GM18498 (cell line): ENCODE data around the gene CAMK1D.

ENCODE experiments used
- ATAC-seq: cut with Tn5 transposase; IDR thresholded peaks from one replicate; pipeline ENCODE4 v1.9.1; 2021; ENCODE audit warnings: mild to moderate bottlenecking, moderate library complexity; ENCODE audit not compliant: unreplicated experiment

The CAMK1D gene

DNA sequence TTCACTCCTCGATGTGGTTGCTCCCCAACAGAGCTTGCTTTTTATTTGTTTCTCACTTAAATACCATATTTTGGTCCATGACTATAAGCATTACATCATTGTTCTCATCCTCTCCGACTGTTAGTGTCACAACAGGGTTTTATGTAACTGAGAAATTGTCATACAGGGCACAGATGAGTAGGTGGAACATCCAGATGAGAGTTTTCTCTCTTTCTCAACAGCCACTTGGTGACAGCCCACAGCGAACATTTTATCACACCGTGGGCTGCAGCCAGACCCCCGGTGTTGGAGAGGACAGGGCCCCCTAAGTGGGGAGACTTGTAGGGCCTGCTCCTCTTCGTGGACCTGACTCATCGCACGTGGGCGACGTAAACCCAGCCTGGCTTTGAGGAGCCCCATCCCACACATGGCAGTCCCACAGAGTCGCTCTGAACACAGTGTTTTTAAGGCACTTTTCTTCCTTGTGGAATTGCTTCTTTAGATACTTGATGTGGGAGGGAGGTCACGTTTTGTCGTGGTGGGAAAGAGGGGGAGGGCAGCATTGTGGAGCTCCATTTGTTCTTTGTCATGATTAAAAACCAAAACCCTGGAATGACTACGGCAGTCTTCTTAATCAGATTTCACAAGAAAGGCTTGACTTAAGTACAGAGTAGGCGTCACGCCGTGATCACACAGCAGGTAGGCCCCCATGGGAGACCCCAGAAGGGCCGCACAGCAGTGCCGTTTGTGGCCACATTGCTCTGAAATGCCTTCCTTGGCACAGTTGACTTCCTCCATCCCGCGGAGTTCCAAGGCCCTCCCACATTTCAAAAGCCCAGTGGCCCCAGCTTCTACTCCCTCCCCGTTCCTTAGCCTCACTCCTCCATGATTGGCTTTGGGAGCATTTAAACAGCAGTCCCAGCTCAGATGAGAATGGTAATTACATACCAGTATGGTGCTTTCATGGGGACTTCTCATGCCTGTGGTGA lies 431.6 kb downstream of the CAMK1D start:
- no peak for ATAC-seq

DNA sequence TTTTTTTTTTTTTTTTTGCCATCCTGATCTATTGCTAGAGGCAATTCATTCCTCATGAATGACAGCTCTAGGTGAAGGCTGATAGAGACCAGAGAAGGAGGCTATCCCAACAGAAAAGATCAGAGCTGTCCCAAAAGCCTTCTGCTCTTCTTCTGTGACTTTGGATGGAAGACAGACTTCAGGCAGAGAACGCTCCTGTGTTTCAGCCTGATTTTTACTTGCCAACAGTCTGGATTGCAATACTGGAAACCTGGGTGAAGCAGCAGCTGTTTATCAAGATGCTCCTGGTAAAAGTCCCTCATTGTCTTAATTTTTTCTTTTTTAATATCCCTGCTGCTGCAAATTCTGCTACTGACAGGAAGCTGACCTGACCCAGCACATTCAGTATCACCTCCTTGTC lies 432.6 kb downstream of the CAMK1D start:
- no peak for ATAC-seq

DNA sequence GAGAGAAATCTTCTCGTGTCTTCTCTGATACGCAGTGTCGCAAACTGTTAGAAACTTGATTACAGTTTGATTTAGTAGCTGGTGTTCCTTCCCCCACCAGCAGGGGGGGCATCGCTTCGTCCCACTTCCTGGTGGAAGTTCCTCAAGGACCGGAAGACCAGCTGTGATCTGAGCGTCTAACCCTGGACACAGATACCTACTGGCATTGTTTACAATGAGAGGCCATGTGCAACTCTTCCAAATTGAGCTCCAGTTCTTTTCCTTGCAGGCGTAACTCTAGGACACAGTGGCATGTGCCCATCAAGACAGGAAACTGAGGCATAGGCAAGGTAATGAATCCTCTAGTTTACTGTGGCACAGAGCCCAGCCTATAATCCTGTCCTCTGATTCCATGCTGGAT lies 433.2 kb downstream of the CAMK1D start:
- no peak for ATAC-seq

DNA sequence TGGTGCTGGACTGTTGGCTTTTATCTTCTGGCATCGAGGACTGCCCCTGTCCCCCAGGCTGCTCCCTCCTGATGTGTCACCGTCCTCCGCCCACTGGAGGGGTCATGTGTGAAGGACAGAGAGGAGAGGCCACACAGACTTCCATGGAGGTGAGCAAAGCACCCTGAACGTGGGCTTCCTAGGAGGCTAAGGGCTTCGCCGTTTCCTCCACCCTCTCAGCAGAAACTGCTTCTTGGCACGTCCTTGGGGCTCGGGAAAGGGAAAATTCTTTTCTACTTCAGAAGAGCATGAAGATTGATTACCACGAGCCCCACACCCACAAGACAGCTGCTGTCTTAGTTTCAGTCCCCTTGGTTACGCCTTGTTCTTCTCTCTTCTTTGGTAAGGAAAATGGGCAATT lies 433.9 kb downstream of the CAMK1D start:
- no peak for ATAC-seq

DNA sequence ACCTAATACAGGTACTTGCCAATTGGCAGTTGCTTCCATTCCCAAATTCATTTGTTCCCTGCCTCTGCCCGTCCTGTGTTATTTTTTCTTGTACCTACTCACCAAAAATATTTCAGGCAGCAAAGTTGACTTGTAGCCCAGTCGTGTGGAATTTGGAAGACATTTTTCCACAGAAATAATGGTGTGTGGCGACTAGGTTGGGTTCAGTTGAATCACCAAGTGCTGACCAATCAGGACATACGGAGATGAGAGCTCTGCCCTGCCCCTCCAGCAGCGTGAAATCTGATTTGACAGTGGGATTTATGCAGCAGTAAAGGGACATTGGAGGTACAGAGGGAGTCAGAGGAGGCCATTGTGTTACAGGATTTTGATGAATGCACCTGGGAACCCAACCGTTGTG lies 435.3 kb downstream of the CAMK1D start:
- no peak for ATAC-seq

DNA sequence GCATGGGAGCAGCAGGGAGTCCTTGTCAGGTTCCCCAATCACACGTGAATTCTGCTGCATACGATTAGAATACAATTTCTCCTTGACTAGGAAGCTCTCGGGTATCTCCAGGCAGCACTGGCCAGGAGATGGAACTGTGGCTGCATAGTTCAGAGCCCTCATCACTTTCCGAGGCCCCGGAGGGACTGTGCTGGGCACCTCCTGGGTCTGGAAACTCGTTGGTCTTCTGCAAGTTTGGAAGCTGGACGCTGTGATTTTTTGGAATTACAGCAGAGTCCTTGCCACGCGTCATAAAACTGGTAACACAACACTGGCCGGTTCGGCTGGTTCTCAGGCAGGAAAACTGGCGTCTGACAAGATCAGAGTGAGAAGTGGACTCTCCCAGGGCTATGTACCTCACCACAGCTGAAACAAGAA lies 436.1 kb downstream of the CAMK1D start:
- ATAC-seq = no peak

DNA sequence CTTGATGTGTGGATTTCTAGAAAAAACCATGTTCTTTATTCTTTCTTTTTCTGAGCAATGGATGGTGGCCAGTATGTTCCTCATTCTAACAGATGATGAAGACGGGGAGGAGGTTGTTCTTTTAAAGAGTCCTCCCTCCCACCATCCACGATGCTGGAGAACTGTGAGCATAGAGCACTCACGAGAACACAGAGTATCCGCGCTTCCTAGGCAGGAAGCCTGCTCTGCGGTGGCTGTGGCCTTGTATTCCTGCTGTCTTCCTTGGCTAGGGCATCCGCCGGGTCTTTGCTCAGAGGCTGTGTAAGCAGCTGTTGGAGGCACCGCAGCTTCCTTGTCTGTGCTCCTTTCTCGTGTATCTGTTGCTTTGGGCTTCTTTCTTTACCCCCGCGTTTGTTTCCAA lies 437.9 kb downstream of the CAMK1D start:
- no peak for ATAC-seq

DNA sequence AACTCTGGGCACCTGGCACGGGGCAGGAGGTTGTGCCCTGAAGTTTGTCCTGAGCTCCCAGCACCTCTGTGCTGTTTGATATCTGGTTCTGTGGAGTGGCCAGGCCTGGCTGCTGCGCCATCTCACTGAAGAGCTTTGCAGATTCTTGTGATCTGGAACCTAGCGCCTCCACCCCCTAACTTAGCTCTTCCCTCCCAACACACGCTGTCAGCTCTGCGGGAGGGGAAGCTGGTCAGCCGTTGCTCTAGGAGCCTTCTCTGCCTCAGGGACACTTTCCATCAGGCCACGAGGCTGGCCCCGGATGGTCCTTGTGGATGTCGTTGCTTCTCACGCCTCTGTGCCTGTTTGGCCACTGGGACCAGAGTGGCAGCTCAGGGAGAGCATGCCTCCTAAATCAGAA lies 438.9 kb downstream of the CAMK1D start:
- no peak for ATAC-seq

DNA sequence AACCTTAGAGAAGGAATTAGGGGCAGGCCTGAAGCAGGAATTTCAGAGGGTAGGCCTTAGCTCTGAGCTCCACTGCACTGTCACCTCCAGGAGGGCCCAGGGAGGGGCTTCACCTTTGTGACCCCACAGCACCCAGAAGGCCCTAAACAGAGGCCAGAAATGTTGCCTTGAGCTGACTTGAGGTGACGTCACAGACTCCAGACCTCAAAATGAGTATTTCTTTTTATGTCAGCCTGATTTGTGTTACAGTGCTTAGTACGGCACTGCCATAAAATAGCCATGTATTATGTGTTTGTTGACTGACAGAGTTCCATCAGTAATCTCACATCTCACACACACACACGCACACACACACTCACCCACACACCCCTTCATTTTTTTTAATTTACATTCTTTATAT lies 440.9 kb downstream of the CAMK1D start:
- ATAC-seq = no peak

DNA sequence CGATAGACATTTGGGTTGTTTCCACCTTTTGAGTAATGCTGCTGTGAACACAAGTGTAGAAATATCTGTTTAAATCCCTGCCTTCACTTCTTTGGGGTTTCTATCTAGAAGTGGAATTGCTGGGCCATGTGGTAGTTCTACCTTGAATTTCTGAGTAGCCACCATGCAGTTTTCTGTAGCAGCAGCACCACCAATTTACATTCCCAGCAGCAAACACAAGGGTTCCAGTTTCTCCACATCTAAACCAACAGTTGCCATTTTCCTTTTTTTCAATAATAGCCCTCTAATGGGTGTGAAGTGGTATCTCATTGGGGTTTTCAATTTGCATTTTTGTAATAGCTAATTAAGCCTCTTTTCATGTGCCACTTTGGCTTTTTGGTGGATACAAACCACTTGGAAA lies 442.4 kb downstream of the CAMK1D start:
- no peak for ATAC-seq

DNA sequence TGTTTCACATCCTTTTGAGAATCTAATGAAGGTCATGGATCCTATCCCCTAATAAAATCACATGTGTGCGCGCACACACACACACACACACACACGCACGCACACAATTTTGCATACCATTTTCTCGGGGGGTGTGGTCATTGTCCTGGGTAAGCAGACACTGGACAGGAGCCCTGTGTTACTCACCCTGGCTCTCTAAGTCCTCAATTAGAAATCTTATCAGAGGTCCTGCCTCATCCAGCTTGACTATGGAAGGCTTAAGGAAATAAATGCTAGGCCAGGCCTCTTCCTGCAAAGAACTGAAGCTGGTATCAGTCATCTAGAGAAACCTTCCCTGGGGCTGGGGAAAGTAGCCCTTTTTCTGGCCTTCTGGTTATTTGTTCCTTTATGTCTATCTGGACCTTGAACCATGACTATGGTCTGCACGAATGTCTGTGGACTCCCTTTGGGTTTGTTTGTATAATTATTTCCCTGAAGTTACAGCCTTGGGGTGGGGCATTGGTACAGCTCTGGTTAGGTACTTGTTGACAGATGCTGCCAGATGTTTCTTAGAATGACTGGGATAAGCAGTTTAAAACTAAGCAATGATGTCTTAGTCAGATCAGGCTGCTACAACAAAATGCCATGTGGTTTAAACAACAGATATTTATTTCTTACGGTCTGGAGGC lies 443.7 kb downstream of the CAMK1D start:
- ATAC-seq = no peak

DNA sequence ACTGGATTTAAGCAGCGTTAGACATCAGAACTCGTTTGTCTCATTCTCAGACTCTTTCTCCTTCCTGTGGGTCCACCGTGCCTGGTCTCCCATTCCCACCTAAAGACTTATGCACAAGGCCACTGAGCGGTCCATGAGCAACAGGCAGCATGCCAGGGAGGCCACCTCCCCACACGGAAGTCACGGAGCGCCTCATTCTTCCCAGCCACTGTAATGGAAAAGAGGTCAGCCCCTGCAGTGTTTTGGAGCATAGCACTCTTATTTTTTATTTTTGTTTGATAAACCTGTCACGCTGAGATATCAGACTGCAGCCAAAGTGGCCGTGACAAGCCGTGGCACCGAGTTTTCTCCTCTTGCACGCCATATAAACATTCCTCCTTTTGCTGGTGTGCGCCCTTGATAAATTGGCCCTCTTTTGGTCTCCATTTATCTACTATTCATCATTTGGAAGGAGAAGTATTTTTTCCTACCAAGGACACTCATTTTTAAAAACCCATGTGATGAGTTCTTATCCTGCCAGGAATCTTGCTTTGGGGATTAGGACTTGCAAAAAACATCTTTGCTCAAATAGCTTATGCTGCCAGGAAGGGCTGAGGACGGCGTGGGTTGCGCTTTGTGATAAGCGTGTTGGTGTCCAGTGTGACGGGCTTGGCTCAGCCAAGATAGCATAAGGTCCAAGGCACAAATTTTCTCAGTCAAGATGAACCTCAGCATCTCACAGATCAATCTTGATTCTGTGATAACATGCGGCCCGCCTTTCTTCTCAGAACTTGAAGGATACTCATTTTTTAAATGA lies 446.2 kb downstream of the CAMK1D start:
- no peak for ATAC-seq

DNA sequence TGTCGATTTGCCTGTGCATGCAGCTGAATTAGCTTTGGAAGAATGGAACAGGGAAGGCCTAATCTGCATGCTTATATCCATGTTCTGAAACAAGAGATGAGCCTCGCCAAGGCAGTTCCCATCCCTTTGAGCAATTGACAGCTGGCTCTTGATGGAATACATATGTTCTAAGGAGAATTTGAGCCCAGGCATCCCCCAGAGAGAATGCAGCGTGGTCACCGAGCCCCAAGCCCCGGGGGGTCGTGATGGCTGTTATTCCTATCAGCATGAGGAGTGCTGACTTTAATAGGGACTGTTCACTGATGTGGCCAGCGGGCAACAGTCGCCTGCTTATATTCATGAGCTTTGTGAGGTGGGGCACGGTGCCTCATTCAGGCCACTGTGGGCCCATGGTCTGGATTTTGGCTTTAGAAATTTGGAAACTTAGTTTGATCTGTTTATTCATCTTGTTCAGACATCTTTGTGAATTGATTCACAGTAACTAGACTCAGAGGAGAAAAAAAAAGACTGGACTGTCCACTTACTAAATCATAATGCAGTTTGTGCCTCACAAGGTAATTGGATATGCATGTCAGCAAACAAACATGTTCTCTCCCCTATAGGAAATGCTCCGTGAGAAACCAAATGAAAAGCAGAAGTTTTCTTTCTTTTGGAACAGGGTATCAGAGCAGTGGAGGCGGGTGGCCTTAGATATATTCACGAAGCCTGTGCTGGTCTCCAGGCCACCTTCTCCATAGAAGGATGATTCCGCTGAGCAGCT lies 447.2 kb downstream of the CAMK1D start:
- no peak for ATAC-seq

DNA sequence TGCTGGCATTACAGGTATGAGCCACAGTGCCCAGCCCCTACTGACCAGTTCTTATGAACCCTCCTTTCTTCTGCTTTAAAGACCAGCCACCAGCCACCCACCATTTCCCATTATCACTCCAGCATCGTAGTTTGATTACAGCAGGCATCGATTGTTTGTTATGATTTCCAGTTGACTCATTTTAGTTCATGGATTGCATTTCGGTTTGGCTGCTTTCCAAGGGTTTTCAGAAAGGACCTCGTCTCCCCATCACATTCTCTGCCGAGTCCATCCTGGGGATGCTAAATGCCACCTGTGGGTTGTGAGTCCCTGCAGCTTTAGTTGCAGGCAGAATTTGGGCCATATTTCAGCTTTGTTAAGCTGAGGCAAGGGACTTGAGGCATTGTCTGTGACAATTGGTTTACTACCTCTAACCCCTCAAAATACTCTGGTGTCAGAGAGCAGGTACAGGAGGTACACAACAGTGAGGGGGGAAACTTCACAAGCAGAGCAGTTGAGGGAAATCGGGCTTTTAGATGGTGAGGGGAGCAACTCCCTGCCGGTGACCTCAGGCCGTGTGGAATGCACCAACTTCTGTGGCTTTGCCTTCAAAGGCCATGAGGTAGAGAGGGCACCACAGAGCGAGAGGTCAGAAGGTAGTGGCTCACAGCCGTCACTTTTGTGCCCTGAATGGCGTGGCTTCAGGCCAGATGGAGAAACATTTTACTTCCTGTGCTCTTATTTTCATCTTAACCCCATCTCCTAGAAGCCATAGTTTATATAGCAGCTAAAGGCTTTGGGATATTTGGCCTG lies 448.3 kb downstream of the CAMK1D start:
- ATAC-seq = no peak

DNA sequence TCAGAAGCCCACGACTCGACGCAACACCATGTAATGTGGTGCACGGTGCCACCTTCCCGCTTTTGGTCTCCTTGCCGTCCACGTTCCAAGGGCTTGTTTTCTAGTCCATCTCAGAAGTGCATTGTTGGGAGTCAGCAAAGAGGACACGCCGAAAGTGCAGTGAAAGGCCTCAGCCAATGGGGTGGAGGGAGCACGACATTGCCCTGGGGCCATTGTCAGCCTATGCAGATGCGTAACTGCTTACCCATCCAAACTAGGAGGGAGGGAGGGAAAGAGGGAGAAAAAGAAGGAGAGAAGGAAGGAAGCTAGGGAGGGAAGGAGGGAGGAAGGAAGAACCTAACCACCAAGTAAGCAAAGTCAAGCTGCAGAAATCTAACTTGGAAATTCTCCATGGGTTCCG lies 449.8 kb downstream of the CAMK1D start:
- no peak for ATAC-seq

DNA sequence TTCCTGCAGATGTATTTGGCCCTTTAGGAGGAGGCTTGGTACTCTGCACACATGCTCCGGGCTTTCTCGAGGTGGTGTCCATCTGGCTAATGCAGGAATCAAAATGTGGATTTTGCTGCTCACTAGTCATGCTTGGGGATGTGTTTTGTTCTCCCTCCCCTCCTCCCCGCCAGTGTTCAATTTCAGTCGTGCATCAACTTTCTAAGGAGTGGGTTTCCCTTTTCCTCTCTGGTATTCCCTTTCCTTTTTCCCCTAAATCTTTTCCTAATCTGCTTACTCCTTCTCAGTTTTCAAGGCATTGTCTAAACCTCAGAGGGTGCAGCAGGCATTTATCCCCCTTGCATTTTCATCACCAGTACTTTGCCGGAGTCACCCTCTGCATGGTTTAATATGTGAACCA lies 450.4 kb downstream of the CAMK1D start:
- ATAC-seq = no peak

DNA sequence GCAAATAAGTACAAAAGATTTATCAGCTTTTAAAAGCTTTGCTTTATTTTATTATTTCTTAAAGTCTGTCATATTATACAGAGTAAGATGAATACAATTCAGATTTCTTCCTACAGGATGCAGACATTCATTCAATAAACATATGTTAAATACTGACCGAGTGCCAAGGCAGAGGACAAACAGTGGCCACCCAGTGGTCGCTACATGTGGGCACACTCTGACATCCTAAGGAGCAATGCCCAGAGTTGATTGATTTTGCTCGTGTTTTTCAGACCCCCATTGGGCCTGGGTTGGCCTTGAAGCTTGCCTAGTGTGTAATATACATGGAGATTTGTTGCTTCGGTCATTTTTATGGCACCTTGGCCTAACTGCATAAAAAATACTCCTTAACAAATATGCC lies 451.0 kb downstream of the CAMK1D start:
- ATAC-seq = no peak

DNA sequence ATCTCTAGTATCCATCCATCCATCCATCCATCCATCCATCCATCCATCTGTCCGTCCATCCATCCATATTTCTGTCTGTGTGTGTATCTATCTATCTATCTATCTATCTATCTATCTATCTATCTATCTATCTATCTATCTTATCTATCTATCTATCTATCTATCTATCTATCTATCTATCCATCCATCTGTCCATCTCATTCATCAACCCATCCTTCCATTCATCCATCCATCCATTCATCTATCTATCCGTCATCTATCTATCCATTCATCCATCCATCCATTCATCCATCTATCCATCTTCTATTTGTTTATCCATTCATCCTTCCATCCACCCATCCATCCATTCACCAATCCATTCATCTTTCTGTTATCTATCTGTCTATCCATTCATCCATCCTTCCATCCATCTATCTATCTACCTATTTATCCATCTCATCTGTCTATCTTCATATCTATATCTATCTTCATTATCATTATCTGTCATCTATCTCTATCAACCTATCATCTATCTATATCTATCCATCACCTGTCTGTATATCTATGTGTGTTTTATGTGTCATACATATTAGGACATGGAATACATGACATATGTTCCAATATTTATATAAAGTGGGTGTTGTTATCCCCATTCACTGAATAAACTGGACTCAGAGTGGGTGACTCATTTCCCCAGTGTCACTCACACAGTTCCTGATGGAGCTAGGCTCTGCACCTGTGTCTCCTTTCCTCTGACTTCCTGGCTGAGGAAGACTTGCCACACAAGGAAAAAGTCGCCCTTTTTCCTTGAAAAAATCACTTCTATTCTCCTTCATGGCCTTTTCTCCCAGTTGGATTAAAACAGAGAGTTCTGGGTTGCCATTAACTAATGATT lies 452.1 kb downstream of the CAMK1D start:
- no peak for ATAC-seq

DNA sequence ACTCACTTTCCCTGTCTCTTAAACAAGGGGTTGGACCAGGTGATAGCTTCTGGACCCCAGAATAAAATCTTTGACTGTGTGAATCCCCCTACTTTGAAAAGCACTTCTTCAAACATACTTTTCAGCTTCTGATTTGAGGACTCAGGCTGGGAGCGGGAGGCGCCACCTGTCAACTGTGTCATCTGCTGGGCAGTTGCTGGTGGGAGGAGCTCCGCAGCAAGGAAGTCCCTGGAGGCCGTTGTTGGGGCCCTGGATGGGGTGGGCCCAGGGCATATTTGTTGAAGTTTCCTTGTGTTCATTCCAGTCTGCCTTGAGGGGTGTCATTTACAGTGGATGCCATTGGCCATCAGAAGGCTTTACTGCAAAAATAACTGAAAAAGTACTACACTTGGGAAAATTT lies 454.4 kb downstream of the CAMK1D start:
- no peak for ATAC-seq
